ENCODE results near the gene KCNT1.

- TF ChIP-seq CTCF (IDR thresholded peaks at IDR 0.05; ENCODE audit: poor library complexity) (no peak), EZH2 (IDR thresholded peaks at IDR 0.05; ENCODE audit: borderline replicate concordance) (no peak)
These were observed 62.7 kb downstream of the KCNT1 start for GRCh38 chr9:135764731-135765130.

Data from hepatocyte (in vitro differentiated cells).